Occipital lobe (tissue), 2 donors: ENCODE data around the gene HMGXB3. TPM values are rescaled to one million over a fixed set of nuclear protein-coding genes. Genes with fewer than 3 reads are reported as not detected.
"Not testable (repeated sequence)": the region's sequence is repeated elsewhere in the genome, so short reads cannot be mapped to it uniquely, and the experiment has no call there.

Experiments used
- DNase-seq: peaks from one replicate; lab custom pipeline; 2025; lab: John Stamatoyannopoulos, UW
- total RNA-seq: library from RNA; depleted of rRNA; stranded (reverse); fragments of >200 nt; gene quantifications from one replicate; pipeline ENCODE4 v1.2.3, GENCODE V29; 2014

HMGXB3 gene
- total RNA-seq, 1 donor from 2014 or later = 19.8 TPM

- no peak for DNase-seq
Measured at GRCh38 chr5:150017226-150018005, 16.9 kb downstream of the HMGXB3 start.

GRCh38 chr5:150020249-150020648 lies 19.7 kb downstream of the HMGXB3 start:
- DNase-seq = no peak

DNA sequence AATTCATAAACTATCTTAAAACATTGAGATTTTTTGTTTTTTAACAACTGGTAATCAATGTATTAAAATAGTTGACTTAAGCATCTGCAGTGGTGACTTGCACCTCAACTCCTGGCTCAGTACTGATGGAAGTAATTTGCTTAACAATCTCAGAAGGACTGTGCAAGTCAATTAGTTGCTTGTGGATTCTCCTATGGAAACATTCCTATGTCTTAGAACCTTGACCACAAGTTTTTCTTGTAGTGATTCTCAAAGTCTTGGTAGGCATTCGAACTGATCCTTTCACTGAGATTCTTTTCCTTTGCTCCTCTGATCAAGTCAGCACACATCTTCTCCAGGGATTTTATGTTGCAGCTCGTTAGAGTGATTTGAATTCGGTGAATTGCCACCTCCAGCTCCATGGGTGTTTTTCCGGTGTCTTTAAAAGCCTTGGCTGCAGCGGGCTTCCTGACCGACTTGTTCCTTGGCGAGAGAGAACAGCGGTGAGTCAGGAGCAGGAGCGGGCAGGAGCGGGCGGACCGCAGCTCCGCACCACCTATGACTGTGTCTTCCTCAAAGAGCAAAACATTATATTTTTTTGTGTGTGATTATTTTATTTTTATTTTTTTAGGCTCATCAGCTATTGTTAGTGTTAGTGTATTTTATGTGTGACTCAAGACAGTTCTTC lies 21.1 kb downstream of the HMGXB3 start:
- DNase-seq = peak; percentile 43

- no peak for DNase-seq
Measured at GRCh38 chr5:150022158-150022531, 21.6 kb downstream of the HMGXB3 start.

DNA sequence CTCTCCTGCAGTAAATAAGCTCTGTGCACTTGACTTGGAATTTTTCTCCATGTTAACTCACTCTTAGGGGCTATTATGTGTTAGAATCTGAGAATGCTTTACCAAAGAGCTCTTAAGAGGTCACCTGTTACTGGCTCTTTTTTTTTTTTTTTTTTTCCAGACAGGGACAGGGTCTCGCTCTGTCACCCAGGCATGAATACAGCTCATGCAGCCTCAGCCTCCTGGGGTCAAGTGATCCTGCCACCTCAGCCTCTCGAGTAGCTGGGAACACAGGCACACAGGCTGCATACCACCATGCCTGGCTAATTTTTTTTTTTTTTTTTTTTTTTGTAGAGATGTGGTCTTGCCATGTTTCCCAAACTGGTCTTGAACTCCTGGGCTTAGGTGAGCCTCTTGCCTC lies 22.1 kb downstream of the HMGXB3 start:
- DNase-seq = no peak

GRCh38 chr5:150023136-150023535 lies 22.6 kb downstream of the HMGXB3 start:
- no peak for DNase-seq

DNA sequence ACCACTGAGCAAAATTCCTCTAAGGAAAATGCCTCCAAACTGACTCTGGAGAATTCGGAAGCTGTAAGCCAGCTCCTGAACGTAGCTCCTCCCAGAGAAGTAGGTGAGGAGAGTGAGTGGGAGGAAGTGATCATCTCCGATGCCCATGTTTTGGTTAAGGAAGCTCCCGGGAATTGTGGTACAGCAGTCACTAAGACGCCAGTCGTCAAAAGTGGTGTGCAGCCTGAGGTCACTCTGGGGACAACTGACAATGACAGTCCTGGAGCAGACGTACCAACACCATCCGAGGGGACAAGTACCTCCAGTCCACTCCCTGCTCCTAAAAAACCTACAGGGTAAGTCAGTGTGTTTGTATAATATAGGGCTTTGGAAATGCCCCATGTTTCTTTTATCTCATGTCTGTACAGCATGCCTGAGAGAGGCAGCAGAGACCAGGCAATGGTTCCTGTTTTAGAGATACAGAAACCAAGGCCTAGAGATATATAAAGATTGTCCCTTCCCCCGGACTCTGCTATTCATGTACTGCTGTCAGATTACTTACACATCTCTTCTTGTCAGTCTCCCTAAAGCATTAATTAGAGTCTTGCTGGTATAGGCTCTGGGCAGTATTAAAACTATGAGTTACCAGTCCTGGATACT lies 23.9 kb downstream of the HMGXB3 start:
- DNase-seq = no peak

- DNase-seq = no peak
Measured at GRCh38 chr5:150026682-150027172, 26.2 kb downstream of the HMGXB3 start.

- not testable (repeated sequence) for DNase-seq
Measured at GRCh38 chr5:150028047-150028446, 27.5 kb downstream of the HMGXB3 start.

DNA sequence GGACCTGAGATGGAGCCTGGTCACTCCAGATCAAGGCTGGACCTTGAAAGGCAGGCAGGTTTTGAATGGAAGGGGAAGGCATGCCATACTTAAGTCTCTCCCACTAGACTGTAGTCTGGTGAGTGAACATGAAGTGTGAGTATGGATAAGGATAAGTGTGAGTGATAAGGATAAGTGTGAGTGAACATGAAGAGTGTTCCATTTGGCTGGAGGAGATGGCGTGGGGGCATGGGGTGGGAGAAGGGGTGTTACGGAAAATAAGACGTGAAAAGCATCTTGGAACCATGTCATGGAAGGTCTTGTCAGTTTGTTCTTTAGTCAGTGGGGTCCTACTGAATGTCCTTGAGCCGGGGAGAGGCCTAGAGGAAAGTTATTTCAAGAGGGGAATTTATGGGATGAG lies 32.8 kb downstream of the HMGXB3 start:
- no peak for DNase-seq

DNA sequence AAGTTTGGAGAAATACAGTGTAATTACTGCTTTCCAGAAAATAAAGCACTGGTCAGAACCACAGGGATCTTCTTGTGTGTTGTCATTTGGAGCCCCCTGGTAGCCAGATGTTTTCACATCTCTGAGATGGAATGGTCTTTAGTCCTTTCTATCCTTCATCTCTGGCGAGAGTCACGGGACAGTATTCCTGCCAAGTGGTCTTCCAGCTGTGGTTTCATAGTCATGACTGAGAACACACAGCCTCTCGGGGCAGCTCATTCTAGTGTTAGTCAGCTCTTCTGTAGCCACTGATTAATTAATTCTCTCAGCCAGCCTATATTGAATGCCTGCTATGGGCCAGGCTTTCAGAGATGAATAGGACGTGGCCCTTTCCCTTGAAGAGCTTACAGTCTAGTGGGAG lies 34.1 kb downstream of the HMGXB3 start:
- no peak for DNase-seq

DNA sequence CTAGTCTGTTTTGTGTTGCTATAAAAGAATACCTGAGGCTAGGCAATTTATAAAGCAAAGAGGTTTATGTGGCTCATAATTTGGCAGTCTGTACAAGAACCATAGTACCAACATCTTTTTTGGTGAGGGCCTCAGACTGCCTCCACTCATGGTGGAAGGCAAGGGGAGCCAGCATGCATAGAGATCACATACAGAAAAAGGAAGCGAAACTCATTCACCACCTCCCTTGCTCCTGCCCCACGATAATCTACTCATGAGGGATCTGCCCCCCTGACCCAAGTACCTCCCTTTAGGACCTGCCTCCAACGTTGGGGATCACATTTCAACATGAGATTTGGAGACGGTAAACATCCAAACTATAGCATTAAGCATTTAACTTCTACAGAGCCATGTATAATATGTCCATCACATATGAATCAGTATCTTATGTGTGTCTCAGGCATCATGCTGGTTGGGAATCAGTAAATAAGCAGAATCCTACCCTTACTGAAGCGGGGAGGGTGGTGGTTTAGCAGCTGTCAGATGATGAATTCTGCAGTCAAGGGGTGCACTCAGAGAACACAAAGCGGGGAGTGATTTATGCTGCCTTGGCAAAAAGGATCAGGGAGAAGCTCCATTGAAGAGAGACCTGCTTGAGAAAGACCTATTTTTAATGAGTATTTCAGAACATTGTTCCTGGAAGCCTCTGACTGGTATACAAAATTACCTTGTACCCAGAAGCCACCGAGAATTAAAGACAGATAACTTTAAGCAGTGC lies 34.8 kb downstream of the HMGXB3 start:
- no peak for DNase-seq

GRCh38 chr5:150036513-150036912 lies 36.0 kb downstream of the HMGXB3 start:
- DNase-seq = no peak

DNA sequence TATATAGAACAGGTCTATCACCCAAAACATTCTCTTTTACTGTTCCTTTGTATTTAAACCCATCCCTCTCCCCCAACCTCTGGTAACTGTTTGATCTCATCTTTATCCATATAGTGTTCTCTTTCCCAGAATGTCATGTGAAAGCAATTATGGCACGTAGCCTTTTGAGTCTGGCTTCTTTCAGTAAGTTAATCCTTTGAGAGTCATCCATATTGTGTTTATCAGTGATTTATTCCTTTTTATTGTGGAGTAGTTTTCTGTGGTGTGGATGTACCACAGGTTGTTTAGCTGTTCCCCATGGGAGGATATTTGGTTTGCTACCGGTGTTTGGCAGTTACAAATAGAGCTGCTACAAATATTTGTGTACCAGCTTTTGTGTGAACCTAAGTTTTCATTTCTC lies 38.0 kb downstream of the HMGXB3 start:
- no peak for DNase-seq

DNA sequence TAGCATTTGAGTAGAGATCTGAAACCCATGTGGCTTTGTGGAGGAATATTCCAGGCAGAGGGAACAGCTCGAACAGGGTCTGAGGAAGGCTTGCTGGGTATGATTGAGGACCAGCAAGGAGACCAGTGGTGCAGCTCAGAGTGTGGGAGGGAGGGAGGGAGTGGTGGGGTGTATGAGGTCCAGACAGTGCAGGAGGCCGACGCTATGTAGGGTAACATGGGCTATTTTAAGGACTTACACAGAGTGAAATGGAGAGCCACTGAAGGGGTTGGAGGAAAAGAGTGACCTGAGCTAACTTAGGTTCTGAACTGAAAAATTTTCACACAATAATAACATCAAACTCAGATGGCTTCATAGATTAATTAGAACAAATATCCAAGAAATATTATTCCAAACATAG lies 41.9 kb downstream of the HMGXB3 start:
- DNase-seq = no peak

GRCh38 chr5:150043657-150044328 lies 43.3 kb downstream of the HMGXB3 start:
- no peak for DNase-seq

- DNase-seq = no peak
Measured at GRCh38 chr5:150044329-150044681, 43.8 kb downstream of the HMGXB3 start.

GRCh38 chr5:150044712-150045111 lies 44.2 kb downstream of the HMGXB3 start:
- no peak for DNase-seq

GRCh38 chr5:150045549-150045948 lies 45.0 kb downstream of the HMGXB3 start:
- DNase-seq = no peak

GRCh38 chr5:150046031-150046430 lies 45.5 kb downstream of the HMGXB3 start:
- no peak for DNase-seq

DNA sequence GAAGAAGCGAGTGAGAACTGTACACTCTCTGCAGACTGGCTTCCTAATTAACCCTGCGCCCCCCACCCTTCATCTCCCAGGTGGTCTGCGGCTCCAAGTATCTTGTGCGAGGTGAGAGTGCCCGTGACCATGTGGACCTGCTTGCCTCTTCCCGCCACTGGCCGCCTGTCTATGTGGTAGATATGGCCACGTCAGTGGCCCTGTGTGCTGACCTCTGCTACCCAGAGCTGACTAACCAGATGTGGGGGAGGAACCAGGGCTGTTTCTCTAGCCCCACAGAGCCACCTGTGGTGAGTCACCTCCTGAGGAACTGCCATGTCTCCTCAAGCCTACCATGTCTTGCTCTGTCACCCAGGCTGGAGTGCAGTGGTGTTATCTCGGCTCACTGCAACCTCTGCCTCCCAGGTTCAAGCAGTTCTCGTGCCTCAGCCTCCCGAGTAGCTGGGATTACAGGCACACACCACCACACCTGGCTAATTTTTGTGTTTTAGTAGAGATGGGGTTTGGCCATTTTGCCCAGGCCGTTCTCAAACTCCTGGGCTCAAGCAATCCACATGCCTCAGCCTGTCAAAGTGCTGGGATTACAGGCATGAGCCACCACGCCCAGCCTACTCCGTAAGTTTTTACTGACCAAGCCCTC lies 49.8 kb downstream of the HMGXB3 start:
- DNase-seq = not testable (repeated sequence)
